ENCODE data around the gene RPRD1B.

- TF ChIP-seq POLR2AphosphoS5 (IDR thresholded peaks at IDR 0.05; ENCODE audit: low read depth, low read length) (no peak), TAF1 (IDR thresholded peaks at IDR 0.05; ENCODE audit: borderline replicate concordance, low read depth, low read length) (no peak)
These were observed 97.4 kb downstream of the RPRD1B start for GRCh38 chr20:38130687-38131587.
